ENCODE measurements around the gene ILK.

The ILK gene

DNA sequence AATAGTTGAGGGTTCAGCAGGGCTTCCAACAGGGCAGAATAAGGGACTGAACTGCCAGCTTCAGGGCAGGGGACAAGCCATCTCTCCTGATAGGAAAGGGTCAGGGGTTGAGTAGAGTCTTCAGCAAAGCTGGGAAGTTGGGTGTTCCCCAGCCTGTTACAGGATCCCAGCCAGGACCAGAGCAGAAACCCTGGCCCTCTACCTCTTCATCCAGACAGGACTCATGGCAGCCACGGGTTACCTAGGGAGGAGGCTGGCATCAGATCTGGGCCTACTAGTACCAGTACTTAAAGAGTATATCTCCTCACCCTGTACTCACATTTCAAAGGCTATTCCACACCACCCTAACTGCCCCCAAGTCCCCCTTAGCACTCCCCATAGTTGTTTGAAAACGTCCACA, 10.9 kb downstream of the ILK start:
- Histone ChIP-seq H3K9me3 (ENCODE audit: insufficient read depth, low read length) (no peaks in the 10 kb centered on the region), H3K9me2 (replicated peaks; ENCODE audit: insufficient read depth, low read length) (no peaks in the 10 kb centered on the region), H3K27me3 (ENCODE audit: low read length) (no peaks in the 10 kb centered on the region), H3K79me2 (ENCODE audit: insufficient read depth, low read length) (peaks cover 18% of the 10 kb centered on the region), H3F3A (ENCODE audit: insufficient read depth) (peaks cover 11% of the 10 kb centered on the region), H2AFZ (ENCODE audit: low read depth, low read length, severe bottlenecking) (no peak overlapping the region), H3K36me3 (ENCODE audit: low read length) (no peaks in the 10 kb centered on the region), H3K4me2 (ENCODE audit: low read depth, low read length, poor library complexity, severe bottlenecking) (no peak overlapping the region), H3K9ac (ENCODE audit: low read length) (no peak overlapping the region), H3K4me3 (ENCODE audit: insufficient read depth, low read length, poor library complexity, severe bottlenecking) (no peak overlapping the region), H3K27ac (ENCODE audit: low read depth, low read length) (no peak overlapping the region), H4K20me1 (ENCODE audit: low read depth, low read length) (no peaks in the 10 kb centered on the region)
- no peak for TF ChIP-seq EZH2phosphoT487 (conservative IDR thresholded peaks at IDR 0.05; ENCODE audit: low read length)
- TF ChIP-seq, protein P1, sequence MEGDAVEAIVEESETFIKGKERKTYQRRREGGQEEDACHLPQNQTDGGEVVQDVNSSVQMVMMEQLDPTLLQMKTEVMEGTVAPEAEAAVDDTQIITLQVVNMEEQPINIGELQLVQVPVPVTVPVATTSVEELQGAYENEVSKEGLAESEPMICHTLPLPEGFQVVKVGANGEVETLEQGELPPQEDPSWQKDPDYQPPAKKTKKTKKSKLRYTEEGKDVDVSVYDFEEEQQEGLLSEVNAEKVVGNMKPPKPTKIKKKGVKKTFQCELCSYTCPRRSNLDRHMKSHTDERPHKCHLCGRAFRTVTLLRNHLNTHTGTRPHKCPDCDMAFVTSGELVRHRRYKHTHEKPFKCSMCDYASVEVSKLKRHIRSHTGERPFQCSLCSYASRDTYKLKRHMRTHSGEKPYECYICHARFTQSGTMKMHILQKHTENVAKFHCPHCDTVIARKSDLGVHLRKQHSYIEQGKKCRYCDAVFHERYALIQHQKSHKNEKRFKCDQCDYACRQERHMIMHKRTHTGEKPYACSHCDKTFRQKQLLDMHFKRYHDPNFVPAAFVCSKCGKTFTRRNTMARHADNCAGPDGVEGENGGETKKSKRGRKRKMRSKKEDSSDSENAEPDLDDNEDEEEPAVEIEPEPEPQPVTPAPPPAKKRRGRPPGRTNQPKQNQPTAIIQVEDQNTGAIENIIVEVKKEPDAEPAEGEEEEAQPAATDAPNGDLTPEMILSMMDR (IDR thresholded peaks at IDR 0.05; ENCODE audit: insufficient read depth, low read length, poor library complexity, severe bottlenecking) = no peak

DNA sequence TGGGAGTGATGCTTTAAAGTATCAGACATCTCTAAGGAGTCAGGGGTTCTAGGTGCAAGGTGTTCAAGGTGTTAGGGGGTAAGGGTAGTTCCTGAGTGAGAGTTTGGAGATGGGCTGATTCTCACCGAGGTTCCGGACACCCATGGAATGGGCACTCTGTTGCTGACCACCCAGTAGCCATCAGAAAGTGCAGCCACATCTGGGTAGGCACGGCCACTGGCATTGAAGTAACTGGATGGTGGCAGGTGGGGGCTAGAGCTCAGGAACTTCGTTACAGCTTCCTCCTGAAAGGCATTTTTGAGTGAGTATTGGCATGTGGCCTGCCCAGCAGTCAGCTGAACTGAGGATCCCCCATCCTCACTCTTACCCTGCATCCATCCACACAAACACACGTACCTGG, 11.5 kb downstream of the ILK start:
- H3K36me3 ChIP-seq (ENCODE audit: low read length) = no peaks in the 10 kb centered on the region
- no peak for TF ChIP-seq EZH2phosphoT487 (conservative IDR thresholded peaks at IDR 0.05; ENCODE audit: low read length)
- TF ChIP-seq, protein P1 (IDR thresholded peaks at IDR 0.05; ENCODE audit: insufficient read depth, low read length, poor library complexity, severe bottlenecking) = no peak
- H2AFZ ChIP-seq (ENCODE audit: low read depth, low read length, severe bottlenecking) = no peak overlapping the region
- H4K20me1 ChIP-seq (ENCODE audit: low read depth, low read length) = no peaks in the 10 kb centered on the region
- no peaks in the 10 kb centered on the region for H3K9me2 ChIP-seq (replicated peaks; ENCODE audit: insufficient read depth, low read length)
- H3K9me3 ChIP-seq (ENCODE audit: insufficient read depth, low read length) = no peaks in the 10 kb centered on the region
- no peak overlapping the region for H3K9ac ChIP-seq (ENCODE audit: low read length)
- H3K4me2 ChIP-seq (ENCODE audit: low read depth, low read length, poor library complexity, severe bottlenecking) = no peak overlapping the region
- peaks cover 18% of the 10 kb centered on the region for H3K79me2 ChIP-seq (ENCODE audit: insufficient read depth, low read length)
- no peaks in the 10 kb centered on the region for H3K27me3 ChIP-seq (ENCODE audit: low read length)
- no peak overlapping the region for H3K4me3 ChIP-seq (ENCODE audit: insufficient read depth, low read length, poor library complexity, severe bottlenecking)
- no peak overlapping the region for H3K27ac ChIP-seq (ENCODE audit: low read depth, low read length)
- H3F3A ChIP-seq (ENCODE audit: insufficient read depth) = peaks cover 11% of the 10 kb centered on the region

DNA sequence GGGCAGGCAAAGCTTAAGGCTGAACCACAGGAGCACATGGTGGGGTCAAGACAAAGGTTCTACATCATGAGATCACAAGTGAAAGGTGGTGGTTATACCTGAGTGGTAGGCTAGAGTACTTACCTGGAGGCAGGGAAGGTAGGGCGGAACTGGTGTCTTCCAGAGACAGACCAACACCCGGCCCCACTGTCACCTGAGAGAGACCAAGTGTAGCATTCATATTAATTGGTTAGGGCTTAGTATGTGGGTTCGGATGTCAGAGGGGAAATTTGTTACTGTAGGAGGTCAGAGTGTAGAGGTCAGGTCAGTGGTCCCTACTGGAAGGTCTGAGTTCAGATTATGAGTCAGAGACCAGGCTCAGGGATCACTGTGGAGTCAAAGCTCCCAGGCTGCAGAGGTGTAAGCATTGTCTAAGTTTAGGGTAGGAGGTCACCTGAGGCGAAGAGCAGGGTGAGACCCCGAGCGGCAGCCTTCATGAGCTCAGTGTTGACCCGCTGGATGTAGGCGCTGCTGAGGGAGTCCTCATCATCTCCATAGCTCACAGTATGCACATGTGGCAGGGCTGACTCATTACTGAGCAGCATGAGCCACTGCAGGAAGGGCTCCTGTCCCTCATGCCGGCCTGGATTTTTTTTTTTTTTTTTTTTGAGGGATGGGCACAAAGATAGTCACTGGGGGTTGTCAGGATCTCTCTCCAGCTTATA, 12.5 kb downstream of the ILK start:
- no peak for TF ChIP-seq EZH2phosphoT487 (conservative IDR thresholded peaks at IDR 0.05; ENCODE audit: low read length)
- TF ChIP-seq, protein P1 (IDR thresholded peaks at IDR 0.05; ENCODE audit: insufficient read depth, low read length, poor library complexity, severe bottlenecking) = no peak
- Histone ChIP-seq H3K4me2 (ENCODE audit: low read depth, low read length, poor library complexity, severe bottlenecking) (no peak overlapping the region), H2AFZ (ENCODE audit: low read depth, low read length, severe bottlenecking) (no peak overlapping the region), H3K79me2 (ENCODE audit: insufficient read depth, low read length) (peaks cover 17% of the 10 kb centered on the region), H3K27me3 (ENCODE audit: low read length) (no peaks in the 10 kb centered on the region), H3K27ac (ENCODE audit: low read depth, low read length) (no peak overlapping the region), H3F3A (ENCODE audit: insufficient read depth) (peaks cover 11% of the 10 kb centered on the region), H3K9me2 (replicated peaks; ENCODE audit: insufficient read depth, low read length) (no peaks in the 10 kb centered on the region), H4K20me1 (ENCODE audit: low read depth, low read length) (no peaks in the 10 kb centered on the region), H3K9me3 (ENCODE audit: insufficient read depth, low read length) (no peaks in the 10 kb centered on the region), H3K4me3 (ENCODE audit: insufficient read depth, low read length, poor library complexity, severe bottlenecking) (no peak overlapping the region), H3K36me3 (ENCODE audit: low read length) (no peaks in the 10 kb centered on the region), H3K9ac (ENCODE audit: low read length) (no peak overlapping the region)
